Natural killer cell (primary cell): ENCODE results near the gene SCN7A. TPM values are rescaled to one million over a fixed set of nuclear protein-coding genes. Genes with fewer than 3 reads are reported as not detected.

Source experiments
- ATAC-seq, 3 donors: fragments of 150-1000 bp in 2 of 3; fragments of 200-7000 bp in 1 of 3; cut with Tn5 transposase; 1 replicate in 1 of 3; 2 replicates in 2 of 3; pipeline ENCODE4 v1.10.0; 2021; ENCODE audit warnings: mild to moderate bottlenecking in 2 of 3, moderate library complexity in 2 of 3
- DNase-seq, 2 donors: peaks; one replicate each; pipeline versions ENCODE4 v3.0.0 to v3.0.0-alpha.2; 2013 to 2021; ENCODE audit warnings: mixed read lengths in 1 of 2
- H3K27ac ChIP-seq: one replicate; pipeline ENCODE4 v1.5.1; 2013; ENCODE audit warnings: mild to moderate bottlenecking, low read length
- H3K27me3 ChIP-seq: one replicate; pipeline ENCODE4 v1.6.1; 2013; ENCODE audit warnings: low read length; ENCODE audit not compliant: control insufficient read depth, insufficient read depth
- H3K36me3 ChIP-seq: one replicate; pipeline ENCODE4 v1.6.1; 2013; ENCODE audit warnings: low read length; ENCODE audit not compliant: control insufficient read depth, insufficient read depth
- H3K4me1 ChIP-seq: one replicate; pipeline ENCODE4 v1.6.1; 2013; ENCODE audit warnings: low read length; ENCODE audit not compliant: control insufficient read depth, insufficient read depth
- H3K4me3 ChIP-seq: one replicate; pipeline ENCODE4 v1.5.1; 2013; ENCODE audit warnings: low read length
- H3K9me3 ChIP-seq: one replicate; pipeline ENCODE4 v1.6.1; 2013; ENCODE audit warnings: low read length; ENCODE audit not compliant: control insufficient read depth, insufficient read depth
- H3K27ac Mint-ChIP-seq, 2 donors: one replicate each; pipeline ENCODE4 v1.8.0; 2022; ENCODE audit warnings: mild to moderate bottlenecking in 2 of 2, mixed read lengths in 2 of 2, moderate library complexity in 1 of 2
- H3K27me3 Mint-ChIP-seq, 2 donors: one replicate each; pipeline ENCODE4 v1.8.0; 2022; ENCODE audit warnings: low read depth in 2 of 2, mixed read lengths in 2 of 2
- H3K36me3 Mint-ChIP-seq: one replicate; pipeline ENCODE4 v1.8.0; 2022; ENCODE audit warnings: mixed read lengths
- H3K4me1 Mint-ChIP-seq, 2 donors: one replicate each; pipeline ENCODE4 v1.8.0; 2022; ENCODE audit warnings: mixed read lengths in 2 of 2
- H3K4me3 Mint-ChIP-seq: one replicate; pipeline ENCODE4 v1.8.0; 2022; ENCODE audit warnings: mild to moderate bottlenecking, moderate library complexity, mixed read lengths
- H3K9me3 Mint-ChIP-seq, 2 donors: one replicate each; pipeline ENCODE4 v1.8.0; 2022; ENCODE audit warnings: mixed read lengths in 2 of 2
- WGBS: methylation state at CpG from one replicate; pipeline ENCODE4 v1.1.7; 2013; ENCODE audit warnings: missing lambda C conversion rate; ENCODE audit not compliant: insufficient coverage; 5-methylcytosine and 5-hydroxymethylcytosine counted together
- intact Hi-C: fragments of 100-400 bp; cut with micrococcal nuclease; formaldehyde crosslinking; loops from one replicate; pipeline ENCODE4 v1.14.2; 2022
- total RNA-seq, 4 donors: library from RNA; stranded (reverse); fragments of 120-200 nt in 1 of 4; gene quantifications; one replicate each; pipeline versions ENCODE4 v1.2.3 to v1.2.4, GENCODE V29; 2013 to 2022
- TF ChIP-seq, protein P1 (sequence below): fragments of 200-600 bp; IDR thresholded peaks from one replicate; pipeline ENCODE4 v1.8.0; 2022; ENCODE audit warnings: antibody characterized with exemption

Gene SCN7A
- total RNA-seq, 3 donors from 2014 or later (not counting 1 experiment from before 2014, with no cell fraction given) = not detected

GRCh38 chr2:166357068-166357949 lies 136.7 kb downstream of the SCN7A start:
- WGBS = 93% methylated on average over 7 of the region's 7 CpGs
- Mint-ChIP-seq H3K9me3 (peaks cover 2% of the 10 kb centered on the region in 2 donors), H3K27me3 (no peaks in the 10 kb centered on the region), H3K4me1 (no peaks in the 10 kb centered on the region), H3K36me3 (no peaks in the 10 kb centered on the region), H3K4me3 (no peak overlapping the region), H3K27ac (no peak overlapping the region)
- Histone ChIP-seq H3K27me3 (no peaks in the 10 kb centered on the region), H3K4me1 (no peaks in the 10 kb centered on the region), H3K4me3 (no peak overlapping the region), H3K27ac (no peak overlapping the region), H3K36me3 (no peaks in the 10 kb centered on the region), H3K9me3 (no peaks in the 10 kb centered on the region)
- DNase-seq = no peak
- TF ChIP-seq, protein P1, sequence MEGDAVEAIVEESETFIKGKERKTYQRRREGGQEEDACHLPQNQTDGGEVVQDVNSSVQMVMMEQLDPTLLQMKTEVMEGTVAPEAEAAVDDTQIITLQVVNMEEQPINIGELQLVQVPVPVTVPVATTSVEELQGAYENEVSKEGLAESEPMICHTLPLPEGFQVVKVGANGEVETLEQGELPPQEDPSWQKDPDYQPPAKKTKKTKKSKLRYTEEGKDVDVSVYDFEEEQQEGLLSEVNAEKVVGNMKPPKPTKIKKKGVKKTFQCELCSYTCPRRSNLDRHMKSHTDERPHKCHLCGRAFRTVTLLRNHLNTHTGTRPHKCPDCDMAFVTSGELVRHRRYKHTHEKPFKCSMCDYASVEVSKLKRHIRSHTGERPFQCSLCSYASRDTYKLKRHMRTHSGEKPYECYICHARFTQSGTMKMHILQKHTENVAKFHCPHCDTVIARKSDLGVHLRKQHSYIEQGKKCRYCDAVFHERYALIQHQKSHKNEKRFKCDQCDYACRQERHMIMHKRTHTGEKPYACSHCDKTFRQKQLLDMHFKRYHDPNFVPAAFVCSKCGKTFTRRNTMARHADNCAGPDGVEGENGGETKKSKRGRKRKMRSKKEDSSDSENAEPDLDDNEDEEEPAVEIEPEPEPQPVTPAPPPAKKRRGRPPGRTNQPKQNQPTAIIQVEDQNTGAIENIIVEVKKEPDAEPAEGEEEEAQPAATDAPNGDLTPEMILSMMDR = no peak
- intact Hi-C loops = no loop called here
- ATAC-seq = no peak

Other genes starting within 250 kb of the SCN7A start
- 1 to 10 TPM in 1 of 3 donors, under 1 TPM in 2; 0.28 to 1.4 (median 0.39) TPM for gene SCN9A, start 118.3 kb downstream of the SCN7A start, total RNA-seq